Keratinocyte (primary cell): ENCODE measurements around the gene ADPGK.

Experiments used
- CTCF ChIP-seq, 3 experiments: IDR thresholded peaks in 1 of 3; conservative IDR thresholded peaks in 1 of 3; optimal IDR thresholded peaks in 1 of 3; 2 replicates in 2 of 3; 3 replicates in 1 of 3; pipeline versions ENCODE3 to v1.5.1; 2011; ENCODE audit warnings: low read length in 3 of 3, mild to moderate bottlenecking in 3 of 3, moderate library complexity in 2 of 3, control low read depth in 1 of 3, inconsistent platforms in 1 of 3; ENCODE audit not compliant: insufficient read depth in 2 of 3; ENCODE audit errors: extremely low read depth in 1 of 3
- EZH2 ChIP-seq: IDR thresholded peaks from one replicate; pipeline ENCODE4 v1.6.1; 2012; ENCODE audit warnings: inconsistent platforms, mild to moderate bottlenecking, low read length, moderate library complexity

- TF ChIP-seq CTCF (optimal IDR thresholded peaks at IDR 0.05 in 1 of 3, IDR thresholded peaks at IDR 0.05 in 1 of 3, conservative IDR thresholded peaks at IDR 0.05 in 1 of 3; ENCODE audit: extremely low read depth in 1 of 3, insufficient read depth in 2 of 3, low read length in 3 of 3), result no peak
- no peak for TF ChIP-seq EZH2
Observed at GRCh38 chr15:72740219-72740618, 43.3 kb downstream of the ADPGK start.
